Mesendoderm (in vitro differentiated cells): ENCODE data around the gene ARHGAP15.

Source experiments
- DNase-seq: peaks from one replicate; pipeline ENCODE4 v3.0.0; 2013
- H2AK5ac ChIP-seq: 2 replicates; pipeline ENCODE4 v1.6.1; 2013; ENCODE audit warnings: low read length, inconsistent platforms
- H2BK120ac ChIP-seq: 2 replicates; pipeline ENCODE4 v1.6.1; 2013; ENCODE audit warnings: low read depth, mild to moderate bottlenecking, low read length, moderate library complexity, mixed read lengths
- H2BK15ac ChIP-seq: replicated peaks from 2 replicates; pipeline ENCODE4 v1.6.1; 2013; ENCODE audit warnings: low read depth, mild to moderate bottlenecking, moderate library complexity
- H2BK5ac ChIP-seq: 2 replicates; pipeline ENCODE4 v1.6.1; 2013; ENCODE audit warnings: low read length, inconsistent platforms
- H3K18ac ChIP-seq: 2 replicates; pipeline ENCODE4 v1.6.1; 2013; ENCODE audit warnings: mild to moderate bottlenecking, low read length, mixed read lengths
- H3K23ac ChIP-seq: one replicate; pipeline ENCODE4 v1.6.1; 2013; ENCODE audit warnings: low read length
- H3K27ac ChIP-seq: 2 replicates; pipeline ENCODE4 v1.5.1; 2013; ENCODE audit warnings: low read depth, mild to moderate bottlenecking, inconsistent platforms, low read length, moderate library complexity
- H3K27me3 ChIP-seq: 2 replicates; pipeline ENCODE4 v1.6.1; 2013; ENCODE audit warnings: low read length, control low read depth, mild to moderate bottlenecking, inconsistent platforms; ENCODE audit not compliant: insufficient read depth, poor library complexity
- H3K36me3 ChIP-seq: 2 replicates; pipeline ENCODE4 v1.6.1; 2013; ENCODE audit warnings: low read length, inconsistent platforms; ENCODE audit not compliant: control insufficient read depth, insufficient read depth
- H3K4ac ChIP-seq: one replicate; pipeline ENCODE4 v1.6.1; 2013; ENCODE audit warnings: low read depth, mild to moderate bottlenecking, low read length, moderate library complexity
- H3K4me1 ChIP-seq: 2 replicates; pipeline ENCODE4 v1.6.1; 2013; ENCODE audit warnings: low read depth, low read length, inconsistent platforms; ENCODE audit not compliant: control insufficient read depth
- H3K4me2 ChIP-seq: 2 replicates; pipeline ENCODE4 v1.6.1; 2013; ENCODE audit warnings: low read length
- H3K4me3 ChIP-seq: 2 replicates; pipeline ENCODE4 v1.5.1; 2013; ENCODE audit warnings: mild to moderate bottlenecking, low read length
- H3K56ac ChIP-seq: one replicate; pipeline ENCODE4 v1.6.1; 2013; ENCODE audit warnings: low read length
- H3K79me1 ChIP-seq: 2 replicates; pipeline ENCODE4 v1.6.1; 2013; ENCODE audit warnings: low read length, inconsistent platforms
- H3K79me2 ChIP-seq: 2 replicates; pipeline ENCODE4 v1.6.1; 2013; ENCODE audit warnings: mild to moderate bottlenecking, low read length; ENCODE audit not compliant: control insufficient read depth, insufficient read depth
- H3K9ac ChIP-seq: 2 replicates; pipeline ENCODE4 v1.6.1; 2013; ENCODE audit warnings: low read length, inconsistent platforms
- H4K5ac ChIP-seq: one replicate; pipeline ENCODE4 v1.6.1; 2013; ENCODE audit warnings: low read length
- H4K8ac ChIP-seq: one replicate; pipeline ENCODE4 v1.6.1; 2013; ENCODE audit warnings: low read depth, mild to moderate bottlenecking, control low read depth, low read length, moderate library complexity
- WGBS: extraction: QIAGEN DNeasy Blood & Tissue Kit; methylation state at CpG from one replicate; pipeline ENCODE4 v1.1.7; 2013; ENCODE audit warnings: low lambda C conversion rate, missing lambda C conversion rate; ENCODE audit not compliant: insufficient coverage; ENCODE audit errors: extremely low coverage; 5-methylcytosine and 5-hydroxymethylcytosine counted together

The ARHGAP15 gene

GRCh38 chr2:143685421-143686078 lies 556.3 kb downstream of the ARHGAP15 start:
- Histone ChIP-seq H3K23ac (no peak overlapping the region), H3K36me3 (no peaks in the 10 kb centered on the region), H2BK15ac (no peak overlapping the region), H3K18ac (no peak overlapping the region), H3K4me1 (no peaks in the 10 kb centered on the region), H2AK5ac (no peak overlapping the region), H3K79me2 (no peaks in the 10 kb centered on the region), H3K4me2 (no peak overlapping the region), H4K5ac (no peak overlapping the region), H3K9ac (no peak overlapping the region), H4K8ac (no peak overlapping the region), H3K4ac (no peak overlapping the region), H3K4me3 (no peak overlapping the region), H3K27me3 (no peaks in the 10 kb centered on the region), H3K79me1 (no peaks in the 10 kb centered on the region), H3K56ac (no peak overlapping the region), H2BK120ac (no peak overlapping the region), H2BK5ac (no peak overlapping the region), H3K27ac (no peak overlapping the region)
- no CpG with 5 or more reads among the region's 6 CpGs for WGBS
- no peak for DNase-seq

GRCh38 chr2:143686585-143687164 lies 557.5 kb downstream of the ARHGAP15 start:
- Histone ChIP-seq H2AK5ac (no peak overlapping the region), H3K79me1 (no peaks in the 10 kb centered on the region), H3K4ac (no peak overlapping the region), H3K23ac (no peak overlapping the region), H3K18ac (no peak overlapping the region), H2BK15ac (no peak overlapping the region), H3K27me3 (no peaks in the 10 kb centered on the region), H3K4me3 (no peak overlapping the region), H2BK120ac (no peak overlapping the region), H3K4me1 (peaks cover 2% of the 10 kb centered on the region), H3K4me2 (no peak overlapping the region), H4K8ac (no peak overlapping the region), H2BK5ac (no peak overlapping the region), H3K9ac (no peak overlapping the region), H4K5ac (no peak overlapping the region), H3K79me2 (no peaks in the 10 kb centered on the region), H3K56ac (no peak overlapping the region), H3K36me3 (no peaks in the 10 kb centered on the region), H3K27ac (no peak overlapping the region)
- no CpG with 5 or more reads among the region's 5 CpGs for WGBS
- DNase-seq, result peak; percentile 67

- Histone ChIP-seq H3K79me2 (no peaks in the 10 kb centered on the region), H2BK15ac (no peak overlapping the region)
- WGBS, result no CpG with 5 or more reads among the region's 2 CpGs
These were observed 559.0 kb downstream of the ARHGAP15 start for GRCh38 chr2:143688248-143688647.

GRCh38 chr2:143688815-143689214 lies 559.6 kb downstream of the ARHGAP15 start:
- Histone ChIP-seq H2BK5ac (no peak overlapping the region), H2BK15ac (no peak overlapping the region), H3K9ac (no peak overlapping the region), H3K36me3 (no peaks in the 10 kb centered on the region), H3K79me1 (no peaks in the 10 kb centered on the region), H3K79me2 (no peaks in the 10 kb centered on the region), H2BK120ac (no peak overlapping the region), H4K5ac (no peak overlapping the region), H3K23ac (no peak overlapping the region), H4K8ac (no peak overlapping the region), H3K27me3 (no peaks in the 10 kb centered on the region), H3K4me2 (no peak overlapping the region), H3K4ac (no peak overlapping the region), H3K4me1 (peaks cover 5% of the 10 kb centered on the region), H3K18ac (no peak overlapping the region), H3K56ac (no peak overlapping the region), H3K27ac (no peak overlapping the region), H3K4me3 (no peak overlapping the region), H2AK5ac (no peak overlapping the region)
- DNase-seq, result no peak
- WGBS, result no CpG with 5 or more reads among the region's 2 CpGs

More at GRCh38 chr2:143688248-143688647, 559.0 kb downstream of the ARHGAP15 start:
- no peak for DNase-seq
- Histone ChIP-seq H3K4ac (no peak overlapping the region), H3K27ac (no peak overlapping the region), H3K4me2 (no peak overlapping the region), H3K9ac (no peak overlapping the region), H3K79me1 (no peaks in the 10 kb centered on the region), H4K8ac (no peak overlapping the region), H3K18ac (no peak overlapping the region), H3K36me3 (no peaks in the 10 kb centered on the region), H3K4me3 (no peak overlapping the region), H3K4me1 (peaks cover 5% of the 10 kb centered on the region), H3K27me3 (no peaks in the 10 kb centered on the region), H4K5ac (no peak overlapping the region), H3K56ac (no peak overlapping the region), H2BK5ac (no peak overlapping the region), H2BK120ac (no peak overlapping the region), H2AK5ac (no peak overlapping the region), H3K23ac (no peak overlapping the region)

- H3K4me2 ChIP-seq, result no peak overlapping the region
- H3K4ac ChIP-seq, result no peak overlapping the region
- H3K79me2 ChIP-seq, result no peaks in the 10 kb centered on the region
- H2AK5ac ChIP-seq, result no peak overlapping the region
- no peak overlapping the region for H3K27ac ChIP-seq
- no peak overlapping the region for H3K4me3 ChIP-seq
- H3K4me1 ChIP-seq, result peaks cover 5% of the 10 kb centered on the region
- H3K9ac ChIP-seq, result no peak overlapping the region
- H3K27me3 ChIP-seq, result no peaks in the 10 kb centered on the region
- H3K36me3 ChIP-seq, result no peaks in the 10 kb centered on the region
- no peaks in the 10 kb centered on the region for H3K79me1 ChIP-seq
- no peak for DNase-seq
- H4K8ac ChIP-seq, result no peak overlapping the region
- no peak overlapping the region for H4K5ac ChIP-seq
- H3K18ac ChIP-seq, result no peak overlapping the region
- H3K23ac ChIP-seq, result no peak overlapping the region
- no CpG with 5 or more reads among the region's 1 CpG for WGBS
- H2BK15ac ChIP-seq, result peak overlapping the region; percentile 98
- H3K56ac ChIP-seq, result no peak overlapping the region
- H2BK120ac ChIP-seq, result no peak overlapping the region
- no peak overlapping the region for H2BK5ac ChIP-seq
These were observed 560.3 kb downstream of the ARHGAP15 start for GRCh38 chr2:143689541-143689940.

- Histone ChIP-seq H2AK5ac (no peak overlapping the region), H2BK5ac (no peak overlapping the region), H3K18ac (no peak overlapping the region), H2BK120ac (no peak overlapping the region), H3K9ac (no peak overlapping the region), H3K79me2 (no peaks in the 10 kb centered on the region), H3K4me3 (no peak overlapping the region), H4K8ac (no peak overlapping the region), H3K23ac (no peak overlapping the region), H2BK15ac (peak overlapping the region; percentile 74), H4K5ac (no peak overlapping the region), H3K56ac (no peak overlapping the region), H3K27me3 (no peaks in the 10 kb centered on the region), H3K4me1 (peaks cover 5% of the 10 kb centered on the region), H3K4ac (no peak overlapping the region), H3K4me2 (no peak overlapping the region), H3K79me1 (no peaks in the 10 kb centered on the region), H3K36me3 (no peaks in the 10 kb centered on the region), H3K27ac (no peak overlapping the region)
- DNase-seq, result no peak
- no CpG with 5 or more reads among the region's 2 CpGs for WGBS
These were observed 561.0 kb downstream of the ARHGAP15 start for GRCh38 chr2:143690235-143690634.
